GM18499 (cell line): ENCODE data around the gene NOS1.

Source experiments
- ATAC-seq: cut with Tn5 transposase; IDR thresholded peaks from one replicate; pipeline ENCODE4 v1.9.1; 2021; ENCODE audit warnings: moderate number of reproducible peaks; ENCODE audit not compliant: insufficient read depth, unreplicated experiment

NOS1 gene

GRCh38 chr12:117365049-117365616 lies 3.7 kb upstream of the NOS1 start:
- no peak for ATAC-seq

- ATAC-seq, result no peak
These were observed 2.6 kb upstream of the NOS1 start for GRCh38 chr12:117363953-117364486.

GRCh38 chr12:117363056-117363662 lies 1.7 kb upstream of the NOS1 start:
- no peak for ATAC-seq

GRCh38 chr12:117362391-117362790 lies 965 bp upstream of the NOS1 start:
- no peak for ATAC-seq

- no peak for ATAC-seq
These were observed 479 bp upstream of the NOS1 start for GRCh38 chr12:117361905-117362304.

- ATAC-seq, result no peak
These were observed 677 bp downstream of the NOS1 start for GRCh38 chr12:117360551-117361346.

- no peak for ATAC-seq
These were observed 1.2 kb downstream of the NOS1 start for GRCh38 chr12:117360222-117360550.

GRCh38 chr12:117359029-117359845 lies 2.2 kb downstream of the NOS1 start:
- ATAC-seq, result no peak

- ATAC-seq, result no peak
These were observed 5.4 kb downstream of the NOS1 start for GRCh38 chr12:117356048-117356447.

GRCh38 chr12:117352883-117353282 lies 8.5 kb downstream of the NOS1 start:
- ATAC-seq, result no peak

- no peak for ATAC-seq
These were observed 9.2 kb downstream of the NOS1 start for GRCh38 chr12:117352206-117352605.

- no peak for ATAC-seq
These were observed 11.3 kb downstream of the NOS1 start for GRCh38 chr12:117350140-117350539.

GRCh38 chr12:117347588-117347987 lies 13.8 kb downstream of the NOS1 start:
- ATAC-seq, result no peak

- ATAC-seq, result no peak
These were observed 16.7 kb downstream of the NOS1 start for GRCh38 chr12:117344716-117345115.

- ATAC-seq, result no peak
These were observed 17.6 kb downstream of the NOS1 start for GRCh38 chr12:117343849-117344248.

- no peak for ATAC-seq
These were observed 18.1 kb downstream of the NOS1 start for GRCh38 chr12:117343296-117343695.

GRCh38 chr12:117342682-117343081 lies 18.7 kb downstream of the NOS1 start:
- ATAC-seq, result no peak

GRCh38 chr12:117342247-117342646 lies 19.2 kb downstream of the NOS1 start:
- no peak for ATAC-seq

- no peak for ATAC-seq
These were observed 22.3 kb downstream of the NOS1 start for GRCh38 chr12:117339104-117339503.

GRCh38 chr12:117334855-117335587 lies 26.4 kb downstream of the NOS1 start:
- no peak for ATAC-seq
